HepG2 (cell line): ENCODE measurements around the gene STAT6. TPM values are rescaled to one million over a fixed set of nuclear protein-coding genes. Genes with fewer than 3 reads are reported as not detected.

Experiments used
- AGO2 ChIP-seq: fragments of 200-400 bp; formaldehyde crosslinking; optimal IDR thresholded peaks from 2 replicates; pipeline ENCODE3; 2017; ENCODE audit warnings: mild to moderate bottlenecking, low read depth, low read length, moderate library complexity
- ARNT ChIP-seq: fragments of 450-650 bp; IDR thresholded peaks from 2 replicates; pipeline ENCODE4 v1.6.1; 2017
- ARNTL ChIP-seq: sonication (generic); formaldehyde crosslinking; IDR thresholded peaks from 2 replicates; pipeline ENCODE4 v1.4.0; 2020; ENCODE audit warnings: mild to moderate bottlenecking, missing genetic modification reagents
- ATRX ChIP-seq: sonication (generic); formaldehyde crosslinking; IDR thresholded peaks from 2 replicates; pipeline ENCODE4 v1.4.0; 2020; ENCODE audit warnings: missing genetic modification reagents, borderline replicate concordance
- DMAP1 ChIP-seq: IDR thresholded peaks from 2 replicates; pipeline ENCODE4 v1.6.1; 2016
- HINFP ChIP-seq: sonication (generic); formaldehyde crosslinking; IDR thresholded peaks from 2 replicates; pipeline ENCODE4 v1.4.0; 2020; ENCODE audit warnings: low read depth, mild to moderate bottlenecking, missing genetic modification reagents
- HMGA1 ChIP-seq: sonication (generic); formaldehyde crosslinking; conservative IDR thresholded peaks from 2 replicates; pipeline ENCODE4 v1.4.0; 2020; ENCODE audit warnings: missing genetic modification reagents
- NFIB ChIP-seq: sonication (generic); formaldehyde crosslinking; IDR thresholded peaks from 2 replicates; pipeline ENCODE4 v1.9.0; 2021; ENCODE audit warnings: missing genetic modification reagents, mild to moderate bottlenecking, borderline replicate concordance
- NFIC ChIP-seq: IDR thresholded peaks from 2 replicates; pipeline ENCODE4 v1.6.1; 2012; ENCODE audit warnings: mild to moderate bottlenecking, low read length, inconsistent platforms
- NR1H2 ChIP-seq: sonication (generic); formaldehyde crosslinking; IDR thresholded peaks from 2 replicates; pipeline ENCODE4 v1.8.1; 2022; ENCODE audit warnings: low read depth, missing genetic modification reagents, borderline replicate concordance
- PAWR ChIP-seq: sonication (generic); formaldehyde crosslinking; IDR thresholded peaks from 2 replicates; pipeline ENCODE4 v1.4.0; 2020; ENCODE audit warnings: missing genetic modification reagents, mild to moderate bottlenecking, borderline replicate concordance
- PAX8 ChIP-seq: sonication (generic); formaldehyde crosslinking; IDR thresholded peaks from 2 replicates; pipeline ENCODE4 v1.8.0; 2022; ENCODE audit warnings: mild to moderate bottlenecking, missing genetic modification reagents, borderline replicate concordance
- RFXAP ChIP-seq: sonication (generic); formaldehyde crosslinking; IDR thresholded peaks from 2 replicates; pipeline ENCODE4 v1.4.0; 2020; ENCODE audit warnings: missing genetic modification reagents, borderline replicate concordance
- RORA ChIP-seq: sonication (generic); formaldehyde crosslinking; IDR thresholded peaks from 2 replicates; pipeline ENCODE4 v1.5.0; 2020; ENCODE audit warnings: mild to moderate bottlenecking, missing genetic modification reagents, moderate library complexity
- SYNCRIP ChIP-seq: fragments of 200-400 bp; formaldehyde crosslinking; IDR thresholded peaks from 2 replicates; pipeline ENCODE4 v1.6.1; 2018; ENCODE audit warnings: mild to moderate bottlenecking, low read depth, low read length; ENCODE audit not compliant: insufficient read depth
- TBP ChIP-seq: sonication (generic); formaldehyde crosslinking; IDR thresholded peaks from 2 replicates; pipeline ENCODE4 v1.5.0; 2020; ENCODE audit warnings: missing genetic modification reagents
- TRIM24 ChIP-seq: sonication (generic); formaldehyde crosslinking; IDR thresholded peaks from 2 replicates; pipeline ENCODE4 v1.8.0; 2022; ENCODE audit warnings: mild to moderate bottlenecking, missing genetic modification reagents
- ZBTB20 ChIP-seq: sonication (generic); formaldehyde crosslinking; IDR thresholded peaks from 2 replicates; pipeline ENCODE4 v1.8.1; 2023; ENCODE audit warnings: missing genetic modification reagents, low read depth, mild to moderate bottlenecking, borderline replicate concordance
- ZNF136 ChIP-seq: sonication (generic); formaldehyde crosslinking; IDR thresholded peaks from 2 replicates; pipeline ENCODE4 v1.8.1; 2022; ENCODE audit warnings: low read depth, mild to moderate bottlenecking, moderate library complexity, missing genetic modification reagents
- ZNF230 ChIP-seq: sonication (generic); formaldehyde crosslinking; IDR thresholded peaks from 2 replicates; pipeline ENCODE4 v1.4.0; 2020; ENCODE audit warnings: mild to moderate bottlenecking, missing genetic modification reagents
- ZNF260 ChIP-seq: sonication (generic); formaldehyde crosslinking; IDR thresholded peaks from 2 replicates; pipeline ENCODE4 v1.4.0; 2020; ENCODE audit warnings: missing genetic modification reagents, low read depth, mild to moderate bottlenecking, borderline replicate concordance
- ZNF367 ChIP-seq: sonication (generic); formaldehyde crosslinking; IDR thresholded peaks from 2 replicates; pipeline ENCODE4 v1.4.0; 2020; ENCODE audit warnings: missing genetic modification reagents, borderline replicate concordance
- ZNF512B ChIP-seq: sonication (generic); formaldehyde crosslinking; IDR thresholded peaks from 2 replicates; pipeline ENCODE4 v1.5.1; 2020; ENCODE audit warnings: missing genetic modification reagents, mild to moderate bottlenecking, borderline replicate concordance
- ZNF549 ChIP-seq: sonication (generic); formaldehyde crosslinking; IDR thresholded peaks from 2 replicates; pipeline ENCODE4 v1.5.0; 2020; ENCODE audit warnings: missing genetic modification reagents
- ZNF777 ChIP-seq: sonication (generic); formaldehyde crosslinking; IDR thresholded peaks from 2 replicates; pipeline ENCODE4 v1.4.0; 2020; ENCODE audit warnings: missing genetic modification reagents
- polyA plus RNA-seq, 8 experiments: library from polyadenylated mRNA; depleted of rRNA in 3 of 8; stranded (reverse) in 7 of 8; unstranded in 1 of 8; fragments of >200 nt; fragmentation: Illumina TruSeq in 4 of 8; extraction: Trizol in 4 of 8; gene quantifications; 2 replicates each; pipeline versions ENCODE4 v1.2.1 to v1.2.3, GENCODE V29; 2011 to 2016; ENCODE audit warnings: low read depth in 4 of 8, missing spikeins in 1 of 8, mixed read lengths in 1 of 8; ENCODE audit not compliant: insufficient read depth in 1 of 8
- total RNA-seq, 5 experiments: library from RNA; depleted of rRNA; stranded (reverse); fragments of >200 nt; fragmentation: Illumina TruSeq; extraction: Trizol; gene quantifications; 2 replicates each; pipeline ENCODE4 v1.2.3, GENCODE V29; 2016; ENCODE audit warnings: low read depth in 1 of 5

STAT6 gene
- total and polyA plus RNA-seq, 2 of the 13 experiments (the other 11 are each of a cell fraction or from before 2014, with no cell fraction given) = 28.0 to 62.2 TPM

GRCh38 chr12:57127101-57127725 is 16.1 kb upstream of the STAT6 start (continued):
- TF ChIP-seq NR1H2 (CRISPR knock-in tag) (no peak), ZNF367 (CRISPR knock-in tag) (no peak), SYNCRIP (no peak), DMAP1 (CRISPR knock-in tag) (no peak; the same call in 1 of the 2 replicates), RORA (CRISPR knock-in tag) (no peak), PAX8 (CRISPR knock-in tag) (no peak), TBP (no peak), ARNT (no peak), HINFP (CRISPR knock-in tag) (no peak), NFIC (0 out of 2 replicates have a peak, but pooled peaks have one; percentile 36), RFXAP (CRISPR knock-in tag) (0 out of 2 replicates have a peak, but pooled peaks have one; percentile 29), ZNF549 (CRISPR knock-in tag) (no peak), ZNF260 (no peak), ZNF512B (no peak), ZNF136 (no peak), ZBTB20 (CRISPR knock-in tag) (no peak), ARNTL (CRISPR knock-in tag) (no peak), ZNF777 (CRISPR knock-in tag) (no peak), HMGA1 (CRISPR knock-in tag) (no peak), ZNF230 (no peak), ATRX (no peak), TRIM24 (CRISPR knock-in tag) (no peak), AGO2 (no peak), PAWR (CRISPR knock-in tag) (no peak), NFIB (CRISPR knock-in tag) (no peak)
